ENCODE results near the gene EDN2.

Gene EDN2

GRCh38 chr1:41498804-41499203 lies 14.3 kb upstream of the EDN2 start:
- no peak for DNase-seq (ENCODE audit: low read depth)

DNA sequence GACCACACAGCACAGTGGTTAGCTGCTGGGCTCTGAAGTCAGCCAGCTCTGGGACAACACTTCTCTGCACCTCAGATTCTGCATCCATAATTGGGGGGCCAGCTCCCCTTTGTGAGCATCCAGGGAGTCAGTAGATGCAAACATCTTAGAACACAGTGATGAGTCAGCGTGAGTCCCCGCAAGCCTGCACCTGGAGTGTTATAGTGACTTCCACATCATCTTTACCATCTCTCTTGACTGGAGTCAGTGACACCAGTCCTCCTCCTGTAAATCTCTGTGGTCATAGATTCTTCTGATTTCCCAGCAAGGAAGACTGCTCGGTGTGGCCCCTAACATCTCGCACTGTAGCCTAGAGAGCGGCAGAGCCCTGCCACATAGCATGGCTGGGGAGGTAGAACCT lies 13.9 kb upstream of the EDN2 start:
- DNase-seq (ENCODE audit: low read depth) = no peak

DNA sequence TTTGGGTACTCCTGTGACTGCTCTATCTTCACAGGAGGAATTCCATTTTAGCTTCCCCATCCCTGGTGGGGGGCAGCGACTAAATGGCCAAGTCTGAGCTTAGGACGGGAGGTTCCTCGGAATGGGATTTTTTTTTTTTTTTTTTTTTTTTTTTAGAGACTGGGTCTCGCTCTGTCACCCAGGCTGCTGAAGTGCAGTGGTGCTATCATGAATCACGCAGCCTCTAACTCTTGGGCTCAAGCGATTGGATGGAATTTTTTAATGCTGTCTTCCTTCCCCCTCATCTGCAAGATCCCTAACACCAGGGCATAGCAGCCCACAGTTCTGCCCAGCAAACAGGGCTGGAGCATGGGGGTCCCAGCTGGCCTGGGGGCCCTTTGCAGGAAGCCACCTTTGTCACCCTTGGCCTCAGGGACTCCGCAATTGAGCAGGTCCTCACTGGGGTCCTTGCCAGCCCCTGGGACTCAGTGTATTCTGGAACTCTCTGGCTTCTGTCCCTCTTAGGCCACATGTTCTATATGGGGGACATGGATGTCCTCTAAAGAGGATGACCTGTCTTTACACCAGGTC lies 13.1 kb upstream of the EDN2 start:
- DNase-seq (ENCODE audit: low read depth) = no peak

DNA sequence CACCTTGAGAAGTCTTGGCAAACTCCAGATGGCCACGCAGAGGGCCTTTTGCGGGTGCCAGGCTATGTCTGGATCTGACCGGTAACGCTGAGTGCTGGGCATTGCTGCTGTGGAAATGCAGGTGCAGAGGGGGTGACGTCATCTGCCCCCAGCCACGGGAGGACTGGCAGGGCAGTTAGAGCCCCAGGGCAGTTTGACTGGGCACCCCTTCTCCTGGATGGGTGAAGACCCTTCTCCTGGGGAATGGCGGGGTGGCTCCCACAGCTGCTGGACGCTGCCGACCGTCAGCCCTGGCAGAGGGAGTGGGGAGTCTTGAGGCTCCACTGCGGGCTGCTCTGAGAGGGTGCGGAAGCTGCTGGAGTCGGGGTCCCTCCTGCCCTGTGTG lies 12.6 kb upstream of the EDN2 start:
- no peak for DNase-seq (ENCODE audit: low read depth)

DNA sequence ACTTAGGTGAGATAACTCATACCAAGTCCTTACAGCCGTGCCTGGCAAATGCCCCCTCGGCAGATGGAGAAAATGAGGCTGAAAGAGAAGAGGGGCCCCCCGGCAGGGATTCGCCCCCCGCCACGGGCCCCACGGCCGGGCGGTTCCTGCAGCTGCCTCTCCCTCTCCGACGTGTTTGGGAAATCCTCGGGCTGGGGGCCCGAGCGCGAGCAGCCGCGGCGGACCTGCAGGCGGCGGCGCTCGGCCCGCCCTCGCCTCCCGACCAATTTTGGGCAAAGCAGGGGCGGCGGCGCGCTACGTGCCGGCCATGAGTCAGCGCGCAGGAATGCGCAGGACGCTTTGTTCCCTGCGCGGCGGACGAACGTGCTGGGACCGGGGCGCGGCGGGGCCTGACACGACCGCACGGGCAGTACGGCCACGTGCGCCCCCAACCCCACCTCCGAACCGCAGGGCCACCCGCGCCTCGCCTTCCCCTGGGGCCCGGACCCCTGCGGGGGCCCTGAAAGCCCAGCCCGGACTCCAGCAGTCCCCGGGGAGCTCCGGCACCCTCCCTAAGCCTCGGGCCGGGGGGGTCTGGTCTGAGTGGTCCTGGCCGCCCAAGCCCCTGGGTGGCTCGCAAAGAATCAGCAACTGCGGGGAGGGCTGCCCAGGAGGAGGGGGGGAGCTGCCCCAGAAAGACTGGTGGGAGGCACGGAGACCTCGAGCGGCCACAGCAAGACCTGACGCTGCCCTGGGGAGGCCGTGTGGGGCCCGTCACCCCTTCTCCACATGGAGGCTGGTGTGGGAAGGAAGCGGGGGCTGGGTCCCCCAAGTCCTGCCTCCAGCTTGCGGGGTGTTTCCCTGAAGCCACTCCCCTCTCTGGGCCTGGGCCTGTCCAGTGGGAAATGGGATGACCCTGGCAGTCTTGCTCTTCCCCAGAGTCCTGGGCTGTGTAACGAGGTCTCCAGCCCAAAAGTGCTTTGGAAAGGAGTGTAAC lies 11.9 kb upstream of the EDN2 start:
- no peak for DNase-seq (ENCODE audit: low read depth)

DNA sequence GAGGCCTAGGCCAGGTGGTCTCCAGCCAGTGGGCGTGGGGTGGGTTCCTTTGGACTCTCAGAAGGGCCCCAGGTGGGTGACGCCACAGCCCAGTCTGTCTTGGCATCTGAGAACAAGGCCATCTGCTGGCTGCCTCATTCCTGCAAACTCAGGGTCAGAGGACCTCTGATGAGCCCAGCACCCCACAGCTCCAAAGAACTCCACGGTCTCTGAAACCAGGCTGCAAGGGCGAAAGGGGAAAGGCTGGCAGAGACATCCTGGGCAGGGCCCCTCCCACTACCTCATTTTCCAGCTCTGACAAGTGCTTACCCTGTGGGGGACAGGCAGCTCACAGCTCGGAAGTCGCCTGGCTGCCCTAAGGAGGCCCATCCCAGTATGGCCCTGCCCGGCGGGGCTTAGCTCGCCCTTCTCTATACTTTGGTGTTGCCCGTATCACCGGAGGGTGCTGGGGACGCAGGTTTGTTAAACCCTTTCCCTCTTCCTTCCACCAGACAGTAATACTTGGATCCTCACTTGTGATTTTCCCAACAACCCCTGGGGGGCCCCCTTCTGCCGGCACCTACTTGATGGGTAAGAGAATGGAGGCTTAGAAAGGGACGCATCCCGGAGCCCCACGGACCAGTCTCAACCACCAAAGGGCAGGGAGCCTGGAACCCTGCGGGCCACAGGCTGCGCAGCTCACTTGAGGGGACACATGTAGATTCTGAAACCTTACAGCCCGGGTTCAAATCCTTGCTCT lies 10.9 kb upstream of the EDN2 start:
- no peak for DNase-seq (ENCODE audit: low read depth)

DNA sequence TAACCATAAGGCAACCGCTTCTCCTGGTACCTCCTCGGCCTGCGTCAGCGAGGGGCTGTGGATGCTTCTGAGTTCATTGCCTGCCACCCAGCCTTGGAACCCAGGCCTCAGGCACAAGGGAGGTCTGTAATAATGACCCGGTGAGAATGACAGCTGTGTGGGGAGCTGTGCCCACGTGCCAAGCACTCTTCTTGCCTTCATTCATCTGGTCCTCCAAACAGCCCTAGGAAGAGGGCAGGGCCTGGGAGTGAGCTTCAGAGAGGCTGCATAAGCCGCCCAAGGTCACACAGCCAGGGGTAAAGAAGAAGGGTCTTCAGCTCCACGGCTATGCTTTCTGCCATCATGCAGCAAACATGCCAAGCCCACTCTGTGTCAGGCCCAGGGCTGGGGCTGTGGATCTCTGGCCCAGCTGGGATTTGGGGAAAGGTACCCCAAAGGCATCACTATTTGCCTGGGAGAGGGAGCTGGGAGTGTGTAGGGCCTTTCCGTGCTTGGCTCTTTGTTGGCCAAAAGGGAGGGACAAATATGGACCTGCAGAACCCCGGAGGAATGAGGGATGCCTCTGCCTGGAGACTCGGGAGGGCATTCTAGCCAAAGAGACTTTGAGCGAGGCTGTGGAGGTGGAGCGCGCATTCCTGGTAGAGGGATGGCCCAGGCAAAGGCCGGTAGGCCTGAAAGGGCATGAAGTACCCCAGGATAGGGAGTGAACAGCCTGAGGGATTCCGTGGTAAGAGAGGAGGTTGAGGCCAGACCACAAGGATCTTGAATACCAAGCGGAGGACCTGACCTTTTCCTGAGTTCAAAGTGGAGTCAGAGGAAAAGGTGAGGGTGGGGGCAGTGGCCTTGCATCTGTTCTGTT lies 10.1 kb upstream of the EDN2 start:
- no peak for DNase-seq (ENCODE audit: low read depth)

DNA sequence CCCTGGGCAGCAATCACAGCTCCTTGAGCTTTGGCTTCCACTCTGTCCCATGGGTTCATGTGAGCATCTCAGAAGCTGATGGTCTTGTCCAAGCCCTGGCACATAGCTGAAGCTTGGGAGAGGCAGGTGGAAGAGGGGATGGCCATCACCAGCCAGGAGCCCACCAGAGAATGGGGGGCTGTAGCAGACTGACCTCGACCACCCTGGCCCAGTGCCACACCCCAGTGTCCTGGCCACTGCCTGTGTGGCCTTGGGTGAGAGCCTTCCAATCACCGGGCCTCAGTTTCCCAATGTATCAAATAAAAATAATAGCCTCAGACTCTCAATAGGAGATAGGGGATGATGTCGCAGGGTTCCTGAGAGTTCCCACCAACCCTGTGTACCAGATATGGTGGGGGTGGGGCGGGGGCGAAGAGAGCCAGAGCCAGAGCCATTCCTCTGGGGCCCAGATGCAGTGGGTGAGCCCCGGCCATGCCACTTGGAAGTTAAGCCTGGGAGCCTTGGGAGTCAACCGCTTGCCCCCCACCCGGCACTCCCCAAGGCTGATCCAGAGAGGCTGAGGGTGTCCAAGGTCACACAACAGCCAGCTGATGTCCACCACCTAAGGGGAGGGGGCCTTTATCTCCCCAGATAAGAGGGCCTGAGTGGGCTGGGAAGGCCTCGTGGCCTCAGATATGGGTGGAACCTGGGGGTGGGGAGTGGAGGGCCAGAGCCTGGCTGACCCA lies 9.3 kb upstream of the EDN2 start:
- no peak for DNase-seq (ENCODE audit: low read depth)

DNA sequence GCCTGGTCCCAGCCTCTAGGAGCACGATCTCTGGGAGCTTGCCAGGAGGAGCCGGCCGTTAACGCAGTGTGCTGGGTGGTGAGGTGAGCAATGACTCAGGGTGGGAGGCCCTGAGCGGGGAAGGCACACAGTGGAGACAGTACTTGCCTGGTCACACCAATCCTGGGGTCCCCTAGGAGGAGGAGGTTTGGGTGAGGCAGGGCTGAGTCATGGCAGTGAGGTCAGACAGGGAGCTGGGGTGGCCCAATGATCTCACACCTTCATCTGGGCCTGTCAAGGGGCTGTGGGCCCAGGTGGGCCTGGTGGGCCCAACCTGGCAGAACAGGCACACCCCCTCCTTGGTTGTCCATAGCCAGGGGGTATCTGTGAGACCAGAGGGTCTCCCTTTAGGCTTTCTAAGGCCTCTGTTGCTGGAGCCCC lies 8.6 kb upstream of the EDN2 start:
- DNase-seq (ENCODE audit: low read depth) = peak; percentile 86

- no peak for DNase-seq (ENCODE audit: low read depth)
Measured at GRCh38 chr1:41492341-41492848, 7.9 kb upstream of the EDN2 start.

- DNase-seq (ENCODE audit: low read depth) = no peak
Measured at GRCh38 chr1:41490911-41491310, 6.4 kb upstream of the EDN2 start.

DNA sequence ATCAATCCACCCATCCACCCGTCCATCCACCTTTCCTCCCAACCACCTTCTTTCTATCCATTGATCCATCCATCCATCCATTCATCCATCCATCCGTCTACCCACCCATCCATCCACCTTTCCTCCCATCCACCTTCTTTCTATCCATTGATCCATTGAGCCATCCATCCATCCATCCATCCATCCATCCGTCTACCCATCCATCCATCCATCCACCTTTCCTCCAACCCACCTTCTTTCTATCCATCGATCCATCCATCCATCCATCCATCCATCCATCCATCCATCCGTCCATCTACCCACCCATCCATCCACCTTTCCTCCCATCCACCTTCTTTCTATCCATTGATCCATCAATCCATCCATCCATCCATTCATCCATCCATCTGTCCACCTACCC lies 5.1 kb upstream of the EDN2 start:
- DNase-seq (ENCODE audit: low read depth) = no peak

DNA sequence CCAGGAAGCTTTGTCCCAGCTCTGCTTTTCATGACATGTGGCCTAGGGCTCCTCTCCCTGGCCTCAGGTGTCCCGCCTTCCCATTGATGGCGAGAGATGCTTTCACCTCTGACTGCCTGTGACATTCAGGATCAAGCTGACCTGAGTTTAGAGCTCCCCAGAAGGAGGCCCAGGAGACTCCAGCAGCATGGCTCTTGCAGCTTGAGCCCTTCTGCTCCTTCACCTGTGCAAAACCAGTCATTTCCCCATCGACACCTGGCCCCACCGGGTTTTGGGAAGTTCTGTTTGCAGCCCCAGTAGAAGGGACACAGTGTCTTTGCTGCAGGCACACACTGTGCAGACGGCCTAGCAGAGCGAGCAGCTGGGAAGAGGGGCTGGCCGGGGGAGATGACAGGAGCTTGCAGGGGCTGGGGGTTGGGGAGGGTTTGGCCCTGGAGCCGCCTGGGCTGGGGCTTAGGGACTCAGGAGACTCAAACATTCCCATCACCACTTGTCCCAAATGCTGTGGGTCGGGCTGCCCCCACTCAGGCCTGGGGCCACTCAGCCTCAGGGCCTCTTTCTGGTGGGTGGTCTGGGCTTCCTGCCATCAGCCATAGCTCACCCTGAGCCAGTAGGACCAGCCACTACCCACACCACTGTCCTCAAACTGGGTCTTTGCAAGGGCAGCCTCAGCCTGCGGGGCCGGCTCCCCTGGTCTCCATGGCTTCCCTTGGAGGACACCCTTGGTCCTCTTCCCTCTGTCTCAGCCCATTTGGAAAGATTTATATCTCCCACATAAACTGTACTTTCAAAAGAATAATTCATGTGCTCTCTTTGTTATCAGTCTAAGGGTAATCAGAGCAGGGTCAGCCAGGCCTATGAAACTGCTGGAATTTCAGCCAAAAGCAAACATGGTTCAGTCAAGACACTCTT lies 3.8 kb upstream of the EDN2 start:
- no peak for DNase-seq (ENCODE audit: low read depth)

GRCh38 chr1:41487126-41488039 lies 2.9 kb upstream of the EDN2 start:
- DNase-seq (ENCODE audit: low read depth) = no peak

GRCh38 chr1:41486371-41487125 lies 2.1 kb upstream of the EDN2 start:
- no peak for DNase-seq (ENCODE audit: low read depth)

DNA sequence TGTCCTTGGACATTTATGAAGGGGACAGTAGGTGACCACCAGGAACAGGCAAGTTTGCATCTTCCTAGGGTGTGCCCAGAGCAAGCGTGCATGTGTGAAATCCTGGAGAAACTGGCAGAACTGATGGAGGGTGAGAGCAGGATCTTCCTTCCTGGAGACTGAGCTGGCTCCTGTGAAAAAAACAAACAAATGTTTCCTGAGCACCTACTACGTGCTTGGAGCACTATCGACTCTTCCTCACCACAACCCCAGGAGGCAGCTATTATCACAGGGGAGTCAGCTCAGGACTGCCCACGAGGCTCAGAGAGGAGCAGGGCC lies 1.5 kb upstream of the EDN2 start:
- no peak for DNase-seq (ENCODE audit: low read depth)

DNA sequence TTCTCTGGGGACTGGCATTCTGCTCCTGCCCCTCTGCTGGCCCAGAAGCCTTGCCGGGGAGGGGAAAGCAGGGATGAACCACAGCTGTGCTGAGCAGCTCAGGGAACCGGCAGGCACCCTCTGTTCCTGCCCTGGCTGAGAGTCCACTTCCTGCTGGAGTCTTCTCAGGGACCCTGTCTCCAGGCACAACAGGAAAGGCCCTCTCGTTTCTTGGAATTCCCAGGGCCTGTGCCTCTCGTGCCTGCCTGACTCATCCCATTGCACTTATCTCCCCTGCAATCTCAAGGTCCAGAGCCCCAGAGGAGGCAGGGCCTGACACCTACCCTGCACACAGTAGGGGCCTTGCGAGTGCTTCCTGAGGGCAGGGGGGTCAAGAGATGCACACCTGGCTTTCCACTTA lies 1.1 kb upstream of the EDN2 start:
- DNase-seq (ENCODE audit: low read depth) = no peak

DNA sequence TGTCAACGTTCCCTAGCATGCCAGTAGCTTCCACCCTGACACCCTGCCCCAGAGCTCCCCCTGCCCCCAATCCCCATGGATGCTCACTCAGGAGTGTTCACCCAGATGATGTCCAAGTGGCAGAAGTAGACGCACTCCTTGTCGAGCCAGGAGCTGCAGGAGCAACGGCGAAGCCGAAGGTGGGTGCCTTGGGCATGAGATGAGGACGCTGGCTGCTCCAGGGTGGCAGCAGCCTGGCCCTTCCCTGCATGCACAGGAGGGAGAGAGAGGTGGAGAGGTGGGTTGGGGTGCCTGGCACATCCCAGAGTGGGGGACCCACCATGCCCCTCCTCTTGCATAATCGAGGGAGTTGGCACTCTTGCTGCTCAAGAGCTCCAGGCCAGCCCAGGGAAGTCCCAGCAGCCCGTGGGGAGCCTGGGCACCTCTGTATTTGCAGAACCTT lies 502 bp downstream of the EDN2 start:
- DNase-seq (ENCODE audit: low read depth) = no peak
